Measurements from ENCODE around the gene TOPAZ1.

GRCh38 chr3:44309500-44309899 is 67.8 kb downstream of the TOPAZ1 start:
- no peak for TF ChIP-seq CTCF (IDR thresholded peaks at IDR 0.05; ENCODE audit: poor library complexity, severe bottlenecking)
- no peak for TF ChIP-seq REST (IDR thresholded peaks at IDR 0.05; ENCODE audit: borderline replicate concordance)
- no peak for TF ChIP-seq SMC3 (conservative IDR thresholded peaks at IDR 0.05; ENCODE audit: poor library complexity)
- TF ChIP-seq EP300 (conservative IDR thresholded peaks at IDR 0.05; ENCODE audit: poor library complexity, severe bottlenecking) = no peak
- no peak for TF ChIP-seq RAD21 (conservative IDR thresholded peaks at IDR 0.05)
- TF ChIP-seq TAF1 (IDR thresholded peaks at IDR 0.05; ENCODE audit: low read depth) = no peak
- no peak for TF ChIP-seq EZH2 (IDR thresholded peaks at IDR 0.05; ENCODE audit: borderline replicate concordance, insufficient read depth, low read length, poor library complexity, severe bottlenecking)
- TF ChIP-seq POLR2AphosphoS5 (IDR thresholded peaks at IDR 0.05) = no peak
- no peak for TF ChIP-seq MXI1 (conservative IDR thresholded peaks at IDR 0.05; ENCODE audit: poor library complexity, severe bottlenecking)
